Vagina (tissue), 2 donors: ENCODE measurements around the gene ENGASE. TPM values are rescaled to one million over a fixed set of nuclear protein-coding genes. Genes with fewer than 3 reads are reported as not detected.

Source experiments
- DNase-seq, 2 donors: peaks; one replicate each; pipeline ENCODE4 v3.0.0-alpha.2; 2017; ENCODE audit errors: extremely low spot score in 2 of 2
- H3K27ac ChIP-seq: fragments of 200-600 bp; sonication (generic); one replicate; pipeline ENCODE4 v1.5.1; 2019
- H3K27me3 ChIP-seq: fragments of 200-600 bp; sonication (generic); one replicate; pipeline ENCODE4 v1.5.1; 2019
- H3K36me3 ChIP-seq, 2 donors: fragments of 200-600 bp; sonication (generic); one replicate each; pipeline ENCODE4 v1.5.1; 2017 to 2019
- H3K4me1 ChIP-seq: fragments of 200-600 bp; sonication (generic); one replicate; pipeline ENCODE4 v1.5.1; 2019
- H3K4me3 ChIP-seq, 2 donors: fragments of 200-600 bp; sonication (generic); 1 replicate in 1 of 2; 2 replicates in 1 of 2; pipeline ENCODE4 v1.5.1; 2016 to 2019
- H3K9me3 ChIP-seq: fragments of 200-600 bp; sonication (generic); one replicate; pipeline ENCODE4 v1.5.1; 2019
- CTCF ChIP-seq, 3 experiments: fragments of 450-650 bp in 2 of 3; fragments of 200-600 bp in 1 of 3; sonication (generic) in 1 of 3; IDR thresholded peaks; one replicate each; pipeline ENCODE4 v1.5.1; 2017 to 2019; ENCODE audit warnings: antibody characterized with exemption in 3 of 3, mild to moderate bottlenecking in 2 of 3, moderate library complexity in 2 of 3
- POLR2A ChIP-seq, 2 donors: fragments of 450-650 bp; IDR thresholded peaks; one replicate each; pipeline ENCODE4 v1.6.1; 2017; ENCODE audit warnings: antibody characterized with exemption in 2 of 2, mild to moderate bottlenecking in 2 of 2, moderate library complexity in 2 of 2
- POLR2AphosphoS5 ChIP-seq, 2 donors: sonication (generic); formaldehyde crosslinking; IDR thresholded peaks; one replicate each; pipeline ENCODE4 v1.9.0; 2017; ENCODE audit warnings: antibody characterized with exemption in 2 of 2, mild to moderate bottlenecking in 2 of 2, low read depth in 1 of 2; ENCODE audit not compliant: insufficient read depth in 1 of 2
- intact Hi-C: fragments of 100-400 bp; cut with DNase I; formaldehyde crosslinking; loops from one replicate; pipeline ENCODE4 v1.15.1; 2023
- total RNA-seq: library from RNA; depleted of rRNA; stranded (reverse); fragments of >200 nt; gene quantifications from one replicate; pipeline ENCODE4 v1.2.3, GENCODE V29; 2016

The ENGASE gene
- total RNA-seq, 1 donor from 2014 or later = 13.8 TPM

DNA sequence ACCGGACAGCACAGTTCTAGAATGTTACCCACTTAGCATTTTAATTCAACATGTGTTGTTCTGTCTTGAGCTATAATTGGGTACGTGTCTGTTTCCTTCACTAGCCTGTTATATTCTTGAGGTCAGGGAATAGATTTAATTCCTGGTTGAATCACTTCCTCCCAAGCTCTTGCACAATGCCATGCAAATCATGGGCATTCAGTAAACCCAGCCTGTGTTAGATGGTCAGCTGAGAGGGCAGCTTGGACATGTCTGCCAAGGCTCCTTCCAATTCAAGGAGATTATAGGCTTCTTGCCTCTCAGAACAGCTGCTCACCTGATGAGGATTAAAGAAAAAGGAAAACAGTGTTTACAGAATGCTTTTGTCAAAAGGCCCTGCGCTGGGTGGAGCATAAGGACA, 38.0 kb upstream of the ENGASE start:
- Histone ChIP-seq H3K4me3 (no peak overlapping the region), H3K9me3 (no peaks in the 10 kb centered on the region), H3K36me3 (no peaks in the 10 kb centered on the region), H3K27me3 (no peaks in the 10 kb centered on the region), H3K27ac (peak overlapping the region; percentile 26), H3K4me1 (peaks cover 36% of the 10 kb centered on the region)
- no peak for DNase-seq
- intact Hi-C loops = no loop called here
- TF ChIP-seq POLR2AphosphoS5 (IDR thresholded peaks at IDR 0.05; ENCODE audit: insufficient read depth in 1 of 2, low read depth in 1 of 2) (peak in 1 of 2 donors; percentile 84), CTCF (IDR thresholded peaks at IDR 0.05) (no peak), POLR2A (IDR thresholded peaks at IDR 0.05) (no peak)

DNA sequence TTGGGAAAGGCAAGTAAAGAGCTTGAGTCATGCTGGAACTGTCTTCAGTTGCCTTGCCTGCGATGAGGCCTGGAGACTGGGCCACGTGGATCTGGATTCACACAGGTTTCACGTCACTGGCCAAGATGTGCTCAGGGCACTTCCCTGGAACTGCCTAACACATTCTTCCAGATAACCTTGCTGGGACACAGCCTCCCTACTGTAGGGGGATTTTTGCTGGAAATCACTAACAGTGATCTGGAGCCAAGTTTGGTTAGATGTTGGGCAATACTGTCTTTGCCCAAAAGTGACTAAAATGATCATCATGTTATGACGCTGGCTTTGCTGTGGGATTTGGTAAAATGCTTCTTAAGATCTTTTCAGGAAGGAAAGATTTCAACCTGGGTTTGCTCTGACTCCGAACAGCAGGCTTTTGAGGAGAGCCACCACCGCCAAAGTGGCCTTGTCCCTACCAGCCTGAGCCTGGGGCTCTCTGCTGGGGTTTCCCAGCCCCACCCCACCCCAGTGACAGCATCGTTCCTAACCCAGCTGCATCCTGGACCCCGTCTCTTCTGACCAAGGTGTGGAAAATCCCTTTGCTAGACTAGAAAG, 36.0 kb upstream of the ENGASE start:
- no peaks in the 10 kb centered on the region for H3K36me3 ChIP-seq
- intact Hi-C loops = no loop called here
- peaks cover 30% of the 10 kb centered on the region for H3K4me1 ChIP-seq
- H3K9me3 ChIP-seq = no peaks in the 10 kb centered on the region
- H3K27ac ChIP-seq = peak overlapping the region; percentile 44
- H3K27me3 ChIP-seq = no peaks in the 10 kb centered on the region
- no peak overlapping the region for H3K4me3 ChIP-seq
- DNase-seq = peak in 1 of 2 donors; percentile 97
- TF ChIP-seq POLR2A (IDR thresholded peaks at IDR 0.05) (no peak), POLR2AphosphoS5 (IDR thresholded peaks at IDR 0.05; ENCODE audit: insufficient read depth in 1 of 2, low read depth in 1 of 2) (peak; percentile 15 to 37), CTCF (IDR thresholded peaks at IDR 0.05) (no peak)

GRCh38 chr17:79039171-79039570, 35.5 kb upstream of the ENGASE start:
- Histone ChIP-seq H3K9me3 (no peaks in the 10 kb centered on the region), H3K4me1 (peaks cover 26% of the 10 kb centered on the region), H3K4me3 (no peak overlapping the region), H3K27ac (peak overlapping the region; percentile 44), H3K27me3 (no peaks in the 10 kb centered on the region), H3K36me3 (no peaks in the 10 kb centered on the region)
- TF ChIP-seq POLR2AphosphoS5 (IDR thresholded peaks at IDR 0.05; ENCODE audit: insufficient read depth in 1 of 2, low read depth in 1 of 2) = no peak
- no peak for TF ChIP-seq POLR2A (IDR thresholded peaks at IDR 0.05)
- no peak for TF ChIP-seq CTCF (IDR thresholded peaks at IDR 0.05)
- no peak for DNase-seq
- intact Hi-C loops = no loop called here

DNA sequence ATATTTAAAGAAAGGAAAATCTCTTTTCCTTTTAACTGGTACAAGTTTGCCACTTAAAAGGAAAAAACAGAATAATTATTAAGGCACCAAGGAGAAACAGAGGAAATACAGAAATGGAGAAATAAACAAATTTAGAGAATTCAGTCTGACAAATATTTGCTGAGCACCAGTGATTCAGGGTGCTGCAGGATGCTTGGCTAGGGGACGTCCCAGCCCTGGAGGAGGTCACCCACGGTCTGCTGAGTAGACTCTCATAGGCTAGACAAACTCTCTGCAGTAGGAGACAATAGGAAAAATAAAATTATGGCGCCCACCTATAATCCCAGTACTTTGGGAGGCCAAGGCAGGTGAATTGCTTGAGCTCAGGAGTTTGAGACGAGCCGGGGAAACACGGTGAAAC, 34.7 kb upstream of the ENGASE start:
- H3K4me1 ChIP-seq = peaks cover 19% of the 10 kb centered on the region
- DNase-seq = no peak
- no peak for TF ChIP-seq CTCF (IDR thresholded peaks at IDR 0.05)
- no peaks in the 10 kb centered on the region for H3K27me3 ChIP-seq
- no peaks in the 10 kb centered on the region for H3K9me3 ChIP-seq
- no peak overlapping the region for H3K27ac ChIP-seq
- H3K36me3 ChIP-seq = no peaks in the 10 kb centered on the region
- intact Hi-C loops = no loop called here
- no peak overlapping the region for H3K4me3 ChIP-seq

- TF ChIP-seq CTCF (IDR thresholded peaks at IDR 0.05) = no peak
- TF ChIP-seq POLR2A (IDR thresholded peaks at IDR 0.05) = no peak
- no peak for TF ChIP-seq POLR2AphosphoS5 (IDR thresholded peaks at IDR 0.05; ENCODE audit: insufficient read depth in 1 of 2, low read depth in 1 of 2)
- DNase-seq = no peak
- intact Hi-C loops = no loop called here
- no peaks in the 10 kb centered on the region for H3K36me3 ChIP-seq
- H3K4me1 ChIP-seq = peaks cover 15% of the 10 kb centered on the region
- no peak overlapping the region for H3K27ac ChIP-seq
- H3K9me3 ChIP-seq = no peaks in the 10 kb centered on the region
- no peak overlapping the region for H3K4me3 ChIP-seq
- no peaks in the 10 kb centered on the region for H3K27me3 ChIP-seq
Observed at GRCh38 chr17:79041041-79041570, 33.5 kb upstream of the ENGASE start.
